Transverse colon (tissue), 4 donors: ENCODE measurements around the gene DMD. TPM values are rescaled to one million over a fixed set of nuclear protein-coding genes. Genes with fewer than 3 reads are reported as not detected.

ENCODE experiments used
- DNase-seq: peaks from one replicate; pipeline ENCODE4 v3.0.0-alpha.2; 2019
- H3K27ac ChIP-seq, 4 donors: fragments of 200-600 bp; sonication (generic); 2 replicates each; pipeline ENCODE4 v1.5.1; 2016 to 2018; ENCODE audit warnings: inconsistent platforms in 4 of 4
- H3K27me3 ChIP-seq: fragments of 200-600 bp; sonication (generic); 2 replicates; pipeline ENCODE4 v1.5.1; 2017; ENCODE audit warnings: inconsistent platforms
- H3K36me3 ChIP-seq, 4 donors: fragments of 200-600 bp; sonication (generic); 2 replicates each; pipeline ENCODE4 v1.5.1; 2017 to 2019; ENCODE audit warnings: inconsistent platforms in 4 of 4
- H3K4me1 ChIP-seq, 4 donors: fragments of 200-600 bp; sonication (generic); 2 replicates each; pipeline ENCODE4 v1.5.1; 2017 to 2020; ENCODE audit warnings: inconsistent platforms in 4 of 4
- H3K4me3 ChIP-seq, 4 donors: fragments of 200-600 bp; sonication (generic); 1 replicate in 1 of 4; 2 replicates in 3 of 4; pipeline versions ENCODE4 v1.5.1 to v1.6.1; 2017 to 2019; ENCODE audit warnings: inconsistent platforms in 4 of 4
- H3K9me3 ChIP-seq, 2 donors: fragments of 200-600 bp; sonication (generic); 2 replicates each; pipeline ENCODE4 v1.5.1; 2017 to 2019; ENCODE audit warnings: inconsistent platforms in 2 of 2
- EP300 ChIP-seq: sonication (generic); formaldehyde crosslinking; IDR thresholded peaks from one replicate; pipeline ENCODE4 v1.6.1; 2017; ENCODE audit warnings: antibody characterized with exemption, low read depth
- POLR2A ChIP-seq: fragments of 450-650 bp; IDR thresholded peaks from one replicate; pipeline ENCODE4 v1.6.1; 2016; ENCODE audit warnings: antibody characterized with exemption, mild to moderate bottlenecking, moderate library complexity
- POLR2AphosphoS5 ChIP-seq, 3 donors: sonication (generic); formaldehyde crosslinking; IDR thresholded peaks; one replicate each; pipeline ENCODE4 v1.6.1; 2016; ENCODE audit warnings: antibody characterized with exemption in 3 of 3
- WGBS, 2 donors: methylation state at CpG; one replicate each; pipeline ENCODE4 v1.1.5; 2018; ENCODE audit warnings: low coverage in 1 of 2; 5-methylcytosine and 5-hydroxymethylcytosine counted together
- in situ Hi-C, 4 donors: fragments of 200-750 bp; cut with MboI; loops; one replicate each; pipeline versions ENCODE4 v1.15.0 to v1.15.1; 2017; ENCODE audit warnings: low sequenced_read_pairs in 3 of 4, low pct_ligation_motif_present in 1 of 4, low pct_unique_long_range_greater_than_20kb in 1 of 4
- intact Hi-C: fragments of 100-400 bp; cut with DNase I; formaldehyde crosslinking; loops from one replicate; pipeline ENCODE4 v1.15.1; 2023; ENCODE audit warnings: low total_unique reads
- total RNA-seq, 4 donors: library from RNA; depleted of rRNA; stranded (reverse); fragments of >200 nt; gene quantifications; one replicate each; pipeline ENCODE4 v1.1.0, GENCODE V29; 2016
- TF ChIP-seq, protein P1 (sequence below), 5 experiments: fragments of 200-600 bp in 3 of 5; fragments of 450-650 bp in 2 of 5; sonication (generic) in 3 of 5; IDR thresholded peaks; 1 replicate in 2 of 5; 2 replicates in 3 of 5; pipeline ENCODE4 v1.5.1; 2016 to 2017; ENCODE audit warnings: antibody characterized with exemption in 5 of 5, inconsistent platforms in 3 of 5, mild to moderate bottlenecking in 2 of 5, moderate library complexity in 1 of 5

The DMD gene
- total RNA-seq, 4 donors from 2014 or later = 20.9 to 44.6 (median 32.5) TPM

- Histone ChIP-seq H3K4me1 (no peaks in the 10 kb centered on the region), H3K36me3 (no peaks in the 10 kb centered on the region), H3K4me3 (no peak overlapping the region), H3K27ac (no peak overlapping the region), H3K27me3 (no peaks in the 10 kb centered on the region), H3K9me3 (no peaks in the 10 kb centered on the region)
- 53% methylated on average over 3 of the region's 3 CpGs; no CpG with 5 or more reads in 1 of the 2 donors for WGBS, 2 donors
- in situ Hi-C loops (no loop called here), intact Hi-C loops (no loop called here)
- no peak for DNase-seq
- no peak for TF ChIP-seq EP300
- TF ChIP-seq, protein P1, sequence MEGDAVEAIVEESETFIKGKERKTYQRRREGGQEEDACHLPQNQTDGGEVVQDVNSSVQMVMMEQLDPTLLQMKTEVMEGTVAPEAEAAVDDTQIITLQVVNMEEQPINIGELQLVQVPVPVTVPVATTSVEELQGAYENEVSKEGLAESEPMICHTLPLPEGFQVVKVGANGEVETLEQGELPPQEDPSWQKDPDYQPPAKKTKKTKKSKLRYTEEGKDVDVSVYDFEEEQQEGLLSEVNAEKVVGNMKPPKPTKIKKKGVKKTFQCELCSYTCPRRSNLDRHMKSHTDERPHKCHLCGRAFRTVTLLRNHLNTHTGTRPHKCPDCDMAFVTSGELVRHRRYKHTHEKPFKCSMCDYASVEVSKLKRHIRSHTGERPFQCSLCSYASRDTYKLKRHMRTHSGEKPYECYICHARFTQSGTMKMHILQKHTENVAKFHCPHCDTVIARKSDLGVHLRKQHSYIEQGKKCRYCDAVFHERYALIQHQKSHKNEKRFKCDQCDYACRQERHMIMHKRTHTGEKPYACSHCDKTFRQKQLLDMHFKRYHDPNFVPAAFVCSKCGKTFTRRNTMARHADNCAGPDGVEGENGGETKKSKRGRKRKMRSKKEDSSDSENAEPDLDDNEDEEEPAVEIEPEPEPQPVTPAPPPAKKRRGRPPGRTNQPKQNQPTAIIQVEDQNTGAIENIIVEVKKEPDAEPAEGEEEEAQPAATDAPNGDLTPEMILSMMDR (IDR thresholded peaks at IDR 0.05) = no peak
- no peak for TF ChIP-seq POLR2AphosphoS5 (IDR thresholded peaks at IDR 0.05)
- TF ChIP-seq POLR2A = no peak
These were observed 339.7 kb downstream of the DMD start for GRCh38 chrX:32871636-32872035.

DNA sequence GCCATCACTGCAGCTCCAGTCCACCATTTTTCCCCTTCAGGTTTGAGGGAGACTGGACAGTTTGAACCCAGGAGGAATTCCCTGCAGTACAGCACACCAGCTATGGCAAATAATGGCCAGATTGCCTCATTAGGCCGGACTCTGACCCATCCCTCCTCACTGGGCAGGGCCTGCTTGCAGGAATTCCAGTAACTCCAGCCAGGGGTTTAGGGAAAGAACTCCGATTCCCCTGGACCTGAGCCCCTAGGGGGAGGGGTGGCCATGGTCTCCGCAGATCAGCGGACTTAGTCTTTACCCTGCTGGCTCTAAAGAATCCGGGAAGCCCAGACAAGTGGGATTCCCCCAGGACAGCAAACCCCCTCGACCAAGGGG lies 342.8 kb downstream of the DMD start:
- no peaks in the 10 kb centered on the region for H3K4me1 ChIP-seq
- no peak for DNase-seq
- no peak overlapping the region for H3K27ac ChIP-seq
- H3K9me3 ChIP-seq = no peaks in the 10 kb centered on the region
- no peak overlapping the region for H3K4me3 ChIP-seq
- intact Hi-C loops (no loop called here), in situ Hi-C loops (no loop called here)
- H3K27me3 ChIP-seq = no peaks in the 10 kb centered on the region
- TF ChIP-seq POLR2A (no peak), POLR2AphosphoS5 (IDR thresholded peaks at IDR 0.05) (no peak), EP300 (no peak)
- TF ChIP-seq, protein P1 (IDR thresholded peaks at IDR 0.05) = no peak
- no peaks in the 10 kb centered on the region for H3K36me3 ChIP-seq
- WGBS, 2 donors = 79% methylated on average over 4 of the region's 6 CpGs; no CpG with 5 or more reads in 1 of the 2 donors

DNA sequence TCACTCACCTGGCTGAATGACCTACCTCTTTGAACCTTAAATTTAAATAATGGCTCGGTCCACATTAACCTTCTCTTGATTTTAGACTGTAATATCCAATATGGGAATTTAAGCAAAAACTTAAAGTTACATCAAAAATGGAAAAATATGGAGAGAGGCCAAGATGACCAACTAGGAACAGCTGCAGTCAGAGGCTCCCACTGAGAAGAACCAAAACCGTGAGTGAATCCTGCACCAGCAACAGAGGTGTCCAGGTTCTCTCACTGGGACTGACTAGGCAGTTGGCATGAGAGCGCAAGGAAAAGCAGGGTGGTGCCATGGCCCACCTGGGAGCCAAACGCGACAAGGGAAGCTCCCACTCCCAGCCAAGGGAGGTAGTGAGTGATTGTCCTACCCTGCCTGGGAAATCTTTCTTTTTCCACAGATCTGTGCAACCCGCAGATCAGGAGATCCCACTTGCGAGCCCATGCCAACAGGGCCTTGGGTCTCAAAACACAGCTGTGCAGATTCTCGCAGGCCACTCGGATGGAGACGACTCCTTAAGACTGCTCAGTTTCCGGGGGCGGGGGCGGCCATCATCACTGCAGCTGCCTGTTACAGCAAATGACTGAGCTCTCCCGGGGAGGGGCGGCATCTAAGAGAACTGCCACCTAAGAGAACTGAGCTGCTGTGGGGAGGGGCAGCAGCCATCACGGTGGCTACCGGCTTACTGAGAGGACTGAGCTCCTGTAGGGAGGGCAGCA lies 343.4 kb downstream of the DMD start:
- Histone ChIP-seq H3K27ac (no peak overlapping the region), H3K27me3 (no peaks in the 10 kb centered on the region), H3K4me3 (no peak overlapping the region), H3K36me3 (no peaks in the 10 kb centered on the region), H3K9me3 (no peaks in the 10 kb centered on the region), H3K4me1 (no peaks in the 10 kb centered on the region)
- in situ Hi-C loops = no loop called here
- intact Hi-C loops = no loop called here
- TF ChIP-seq, protein P1 (IDR thresholded peaks at IDR 0.05) = no peak
- TF ChIP-seq POLR2AphosphoS5 (IDR thresholded peaks at IDR 0.05) (no peak), POLR2A (no peak), EP300 (no peak)
- DNase-seq = no peak
- 83 to 93% methylated on average over 2 to 17 of the region's 17 CpGs for WGBS, 2 donors

- Histone ChIP-seq H3K36me3 (no peaks in the 10 kb centered on the region), H3K27me3 (no peaks in the 10 kb centered on the region), H3K4me3 (no peak overlapping the region), H3K4me1 (no peaks in the 10 kb centered on the region), H3K9me3 (no peaks in the 10 kb centered on the region), H3K27ac (no peak overlapping the region)
- WGBS, 2 donors = 38% methylated on average over 1 of the region's 1 CpG; no CpG with 5 or more reads in 1 of the 2 donors
- in situ Hi-C loops (no loop called here), intact Hi-C loops (no loop called here)
- TF ChIP-seq POLR2AphosphoS5 (IDR thresholded peaks at IDR 0.05) (no peak), POLR2A (no peak), EP300 (no peak)
- TF ChIP-seq, protein P1 (IDR thresholded peaks at IDR 0.05) = no peak
- DNase-seq = no peak
These were observed 359.1 kb downstream of the DMD start for GRCh38 chrX:32852203-32852602.
